H4 (cell line): ENCODE results near the gene POLR3F. TPM values are rescaled to one million over a fixed set of nuclear protein-coding genes. Genes with fewer than 3 reads are reported as not detected.
"Not testable (repeated sequence)": the region's sequence is repeated elsewhere in the genome, so short reads cannot be mapped to it uniquely, and the experiment has no call there.

Experiments used
- DNase-seq: peaks from one replicate; pipeline ENCODE4 v3.0.0-alpha.2; 2015; ENCODE audit warnings: low spot score
- total RNA-seq: library from RNA; depleted of rRNA; stranded (reverse); fragments of >200 nt; shearing (Covaris generic); gene quantifications from 2 replicates; pipeline ENCODE4 v1.2.3, GENCODE V29; 2014; rRNA removed

Gene POLR3F
- total RNA-seq, 1 experiment from 2014 or later, result 14.4 TPM

- DNase-seq, result no peak
Observed at GRCh38 chr20:18504479-18505060, 37.4 kb downstream of the POLR3F start.

DNA sequence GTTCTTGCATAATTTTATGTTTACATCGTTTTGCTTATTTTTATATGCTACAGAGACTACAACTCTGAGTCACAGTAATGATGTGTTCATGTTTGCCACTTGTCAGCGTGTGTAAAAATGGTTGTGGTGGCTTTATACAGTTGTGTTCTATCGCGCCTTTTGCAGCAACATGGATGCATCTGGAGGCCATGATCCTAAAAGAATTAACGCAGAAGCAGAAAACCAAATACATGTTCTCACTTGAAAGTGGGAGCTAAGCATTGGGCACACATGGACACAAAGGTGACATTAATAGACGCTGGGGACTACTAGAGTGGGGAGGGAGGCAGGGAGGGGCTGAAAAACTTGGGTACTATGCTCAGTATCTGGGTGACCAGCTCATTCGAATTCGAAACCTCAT is 39.6 kb downstream of the POLR3F start:
- DNase-seq, result no peak

- DNase-seq, result peak; percentile 97
Observed at GRCh38 chr20:18507218-18508191, 40.3 kb downstream of the POLR3F start, which contains the start of gene SEC23B. Gene SEC23B (plus strand): TSS chr20:18507940. CDS start chr20:18510836, 2,896 bp downstream.

DNA sequence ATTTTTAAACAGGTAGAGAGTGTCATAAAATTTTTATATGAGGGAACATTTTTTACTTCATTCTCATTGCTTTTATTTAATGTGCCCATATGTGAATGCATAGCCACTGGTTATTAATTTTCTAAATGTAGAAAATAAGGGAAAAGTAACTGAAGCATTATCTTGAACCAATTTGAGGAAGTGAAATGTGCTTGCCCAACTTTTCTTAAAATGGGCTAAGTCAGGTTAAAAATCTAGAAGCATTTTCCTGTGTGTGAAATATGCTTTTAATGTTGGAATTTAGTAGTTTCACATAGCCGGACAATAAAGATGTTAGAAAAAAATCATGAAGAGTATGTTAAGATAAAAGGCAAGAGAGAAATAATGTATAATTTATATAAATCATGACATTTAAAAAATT is 44.4 kb downstream of the POLR3F start:
- DNase-seq, result no peak

DNA sequence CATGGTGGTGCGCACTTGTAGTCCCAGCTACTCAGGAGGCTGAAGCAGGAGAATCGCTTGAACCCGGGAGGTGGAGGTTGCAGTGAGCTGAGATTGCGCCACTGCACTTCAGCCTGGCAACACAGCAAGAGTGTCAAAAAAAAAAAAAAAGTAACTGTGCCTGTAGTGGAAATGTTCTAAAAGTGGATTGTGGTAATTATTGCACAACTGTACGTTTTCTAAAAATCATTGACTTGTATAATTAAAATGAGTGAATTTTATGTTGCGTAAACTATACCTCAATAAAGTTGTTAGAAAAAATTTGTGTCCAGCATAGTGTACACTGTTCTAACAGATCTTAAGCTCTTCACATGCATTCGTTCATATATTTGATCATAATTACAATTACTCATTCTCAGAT is 46.0 kb downstream of the POLR3F start:
- DNase-seq, result no peak

DNA sequence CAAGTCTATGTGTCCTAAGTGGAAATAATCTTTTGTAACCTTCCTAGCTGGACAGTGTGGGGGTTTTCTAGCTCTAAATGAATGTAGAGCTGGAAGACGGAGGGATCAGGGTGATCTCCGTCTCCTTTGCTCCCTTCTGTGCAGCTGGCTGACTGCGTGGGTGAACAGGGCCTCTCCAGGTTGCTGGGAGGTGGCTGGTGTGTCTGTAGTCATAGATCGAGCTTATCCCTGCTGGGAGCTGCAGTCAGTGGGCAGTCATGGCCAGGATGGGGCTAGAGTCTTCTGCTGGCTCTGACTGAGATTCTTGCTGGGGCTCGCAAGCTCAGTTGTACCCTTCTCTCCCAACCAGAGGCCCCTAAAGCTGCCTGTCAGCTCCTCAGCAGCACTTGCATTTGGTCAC is 46.9 kb downstream of the POLR3F start:
- DNase-seq, result no peak

DNA sequence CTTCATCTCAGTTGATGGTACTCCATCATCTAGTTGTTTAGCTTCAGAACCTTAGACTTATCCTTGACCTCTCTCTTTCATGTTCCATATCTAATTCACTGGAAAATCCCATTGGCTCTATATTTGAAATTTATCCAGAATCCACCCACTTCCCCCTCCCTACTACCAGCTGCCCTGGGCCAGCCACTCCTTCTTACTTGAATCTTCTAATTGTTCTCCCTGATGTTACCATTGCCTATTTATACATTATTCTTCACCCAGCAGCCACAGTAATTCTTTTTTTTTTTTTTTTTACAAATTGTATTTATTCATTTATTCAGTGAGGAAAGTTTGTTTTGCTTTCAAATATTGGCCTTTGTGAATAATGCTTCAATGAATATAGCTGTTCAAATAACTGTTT is 48.8 kb downstream of the POLR3F start:
- DNase-seq, result no peak

- DNase-seq, result not testable (repeated sequence)
Observed at GRCh38 chr20:18522066-18522465, 54.9 kb downstream of the POLR3F start.

- DNase-seq, result no peak
Observed at GRCh38 chr20:18523066-18523465, 55.9 kb downstream of the POLR3F start.

DNA sequence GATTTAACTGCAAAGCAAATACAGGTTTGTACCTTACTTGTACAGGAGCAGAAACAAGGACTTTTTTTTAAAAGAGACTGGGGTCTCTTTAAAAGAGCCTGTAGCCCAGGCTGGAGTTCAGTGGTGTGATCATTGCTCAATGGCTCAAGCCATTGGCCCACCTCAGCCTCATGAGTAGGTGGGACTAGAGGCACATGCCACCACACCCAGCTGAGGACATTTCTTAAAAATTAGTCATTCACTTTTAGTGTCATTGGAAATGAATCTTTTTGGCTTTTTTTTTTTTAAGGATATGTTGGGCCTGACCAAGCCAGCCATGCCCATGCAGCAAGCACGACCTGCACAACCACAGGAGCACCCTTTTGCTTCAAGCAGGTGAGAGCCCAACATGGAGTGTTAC is 57.5 kb downstream of the POLR3F start:
- DNase-seq, result no peak

DNA sequence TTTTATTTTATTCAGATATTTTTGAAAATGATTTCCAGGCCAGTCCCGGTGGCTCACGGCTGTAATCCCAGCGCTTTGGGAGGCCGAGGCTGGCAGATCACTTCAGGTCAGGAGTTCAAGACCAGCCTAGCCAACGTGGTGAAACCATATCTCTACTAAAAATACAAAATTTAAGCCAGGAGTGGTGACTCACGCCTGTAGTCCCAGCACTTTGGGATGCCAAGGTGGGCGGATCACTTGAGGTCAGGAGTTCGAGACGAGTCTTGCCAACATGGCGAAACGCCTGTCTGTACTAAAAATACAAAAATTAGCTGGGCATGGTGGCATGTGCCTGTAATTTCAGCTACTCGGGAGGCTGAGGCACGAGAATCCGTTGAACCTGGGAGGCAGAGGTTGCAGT is 59.6 kb downstream of the POLR3F start:
- not testable (repeated sequence) for DNase-seq

- DNase-seq, result no peak
Observed at GRCh38 chr20:18527339-18527738, 60.1 kb downstream of the POLR3F start.

- DNase-seq, result no peak
Observed at GRCh38 chr20:18527836-18528235, 60.6 kb downstream of the POLR3F start.

GRCh38 chr20:18529041-18529440 is 61.9 kb downstream of the POLR3F start:
- DNase-seq, result no peak

DNA sequence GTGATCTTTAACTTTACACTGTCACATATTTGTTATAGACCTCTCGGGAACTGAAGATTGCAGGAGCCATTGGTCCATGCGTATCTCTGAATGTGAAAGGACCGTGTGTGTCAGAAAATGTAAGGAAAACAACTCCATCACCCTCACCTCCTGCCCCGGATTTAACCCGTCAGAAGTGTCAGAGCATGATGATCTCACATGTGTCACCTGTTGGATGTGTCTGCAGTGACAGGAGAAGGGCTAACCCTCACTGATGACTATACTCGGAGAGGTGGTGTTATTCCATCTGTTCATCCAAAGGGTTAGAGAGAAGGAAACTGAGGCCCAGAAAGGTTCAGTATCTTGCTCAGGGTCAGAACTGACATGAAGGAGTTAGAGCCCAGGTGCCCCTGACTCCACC is 65.4 kb downstream of the POLR3F start:
- no peak for DNase-seq

DNA sequence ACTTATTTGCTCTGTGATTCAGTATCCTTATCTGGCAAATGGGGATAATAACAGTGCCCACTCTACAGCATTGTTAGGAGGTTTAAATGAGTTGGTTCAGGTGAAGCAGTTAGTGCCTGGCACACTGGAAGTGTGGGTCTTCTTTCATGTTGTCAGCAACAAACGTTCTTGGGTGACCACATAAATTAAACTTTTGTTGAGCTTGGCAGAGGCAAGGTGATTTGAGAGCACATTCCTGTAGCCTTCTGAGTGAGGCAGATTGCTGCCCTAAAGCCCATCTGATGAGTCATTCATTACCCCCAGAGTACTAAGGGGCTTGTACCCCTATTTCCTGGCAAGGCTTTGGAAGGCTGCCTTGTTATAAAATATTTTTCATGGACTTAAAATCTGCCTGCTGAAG is 66.3 kb downstream of the POLR3F start:
- no peak for DNase-seq

- DNase-seq, result no peak
Observed at GRCh38 chr20:18533978-18534644, 66.9 kb downstream of the POLR3F start.

Other genes with a start within 250 kb of the POLR3F start
- gene ZNF133, start 178.9 kb upstream of the POLR3F start, total RNA-seq, result 9.5 and 10.8 TPM in 2 replicates
- 0.66 and 0.80 TPM in 2 replicates for gene DZANK1, start 360 bp upstream of the POLR3F start, total RNA-seq
- 10.7 and 19.0 TPM in 2 replicates for gene RBBP9, start 29.8 kb downstream of the POLR3F start, total RNA-seq
- 45.8 and 50.2 TPM in 2 replicates for gene SEC23B, start 40.5 kb downstream of the POLR3F start, total RNA-seq
- 148 and 149 TPM in 2 replicates for gene SMIM26, start 100.0 kb downstream of the POLR3F start, total RNA-seq
- gene DTD1, start 120.7 kb downstream of the POLR3F start, total RNA-seq, result 78.0 and 108 TPM in 2 replicates